Measurements from ENCODE around the gene C17orf67. TPM values are rescaled to one million over a fixed set of nuclear protein-coding genes. Genes with fewer than 3 reads are reported as not detected.

C17orf67 gene
- total RNA-seq, 1 experiment from 2014 or later = 1.0 TPM

DNA sequence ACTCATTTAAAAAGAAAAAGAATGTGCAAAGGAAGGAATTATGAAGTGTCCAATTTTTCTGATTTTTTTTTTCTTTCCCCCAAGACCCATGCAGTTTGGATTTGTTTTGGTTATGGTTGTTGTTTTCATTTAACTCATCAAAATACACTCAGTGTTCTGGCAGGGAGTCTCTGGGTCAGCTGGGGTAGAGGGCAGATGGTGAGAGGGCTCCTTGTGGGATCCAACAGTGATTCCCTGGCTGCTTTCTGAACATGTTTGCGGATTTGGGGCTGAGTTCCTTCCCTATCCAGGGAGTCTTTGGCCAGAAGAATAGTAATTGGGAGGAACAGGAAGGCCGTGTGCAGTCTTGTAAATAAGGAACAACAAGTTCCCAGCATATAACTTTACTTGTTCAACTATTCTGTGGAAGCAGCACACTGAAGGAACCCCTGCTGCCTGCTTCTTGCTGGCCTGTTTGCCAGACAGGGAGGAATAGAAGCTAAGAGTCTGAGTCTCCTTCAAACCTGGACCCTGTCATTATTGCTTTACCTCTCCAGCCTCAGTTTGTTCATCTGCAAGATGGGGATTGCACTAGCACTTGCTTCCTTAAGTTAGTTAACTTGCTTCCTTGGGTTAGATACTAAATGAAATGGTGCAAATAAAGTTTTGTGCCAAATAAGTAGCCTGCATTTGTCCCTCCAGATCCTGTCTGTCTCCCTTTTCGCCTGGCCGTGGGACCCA lies 32.1 kb downstream of the C17orf67 start:
- DNase-seq = no peak
- H3T11ph ChIP-seq (ENCODE audit: low read length) = no peak overlapping the region
- no peak overlapping the region for H2BK20ac ChIP-seq (ENCODE audit: low read depth, low read length, poor library complexity, severe bottlenecking)
- Mint-ChIP-seq H3K9me3 (no peaks in the 10 kb centered on the region; a peak in 1 of 5 replicates), H3K4me1 (peaks cover 7 to 15% of the 10 kb centered on the region in 2 experiments), H3K36me3 (ENCODE audit: insufficient read depth in 1 of 3, low read depth in 3 of 3) (no peaks in the 10 kb centered on the region), H3K4me3 (no peak overlapping the region), H3K27ac (no peak overlapping the region), H3K27me3 (ENCODE audit: low read depth) (no peaks in the 10 kb centered on the region; the same call in 1 of the 2 replicates)
- H4K8ac ChIP-seq (replicated peaks; ENCODE audit: insufficient read length, low read depth, low read length) = no peak overlapping the region
- no peak overlapping the region for H3K23ac ChIP-seq (ENCODE audit: insufficient read length, low read depth, low read length)
- no peaks in the 10 kb centered on the region for H4K20me1 ChIP-seq (ENCODE audit: control insufficient read depth, insufficient read depth, insufficient read length)
- no peak overlapping the region for H3K9ac ChIP-seq (ENCODE audit: extremely low read depth, insufficient read length, low read length)
- H3K56ac ChIP-seq (ENCODE audit: insufficient read length, low read depth, low read length) = no peak overlapping the region
- no peak overlapping the region for H3K14ac ChIP-seq (ENCODE audit: insufficient read depth, low read length)
- WGBS (ENCODE audit: extremely low coverage, insufficient read length, low lambda C conversion rate) = no CpG with 5 or more reads among the region's 4 CpGs
- H2AFZ ChIP-seq (ENCODE audit: low read length) = no peak overlapping the region
- no peaks in the 10 kb centered on the region for H3K27me3 ChIP-seq (ENCODE audit: insufficient read depth, low read length)
- no peak overlapping the region for H3K18ac ChIP-seq (ENCODE audit: insufficient read length, low read depth, low read length)
- H3K9me3 ChIP-seq (ENCODE audit: control insufficient read depth, low read depth, low read length) = no peaks in the 10 kb centered on the region
- H2AK5ac ChIP-seq (ENCODE audit: insufficient read length, low read length) = no peak overlapping the region
- no peak overlapping the region for H3K4me2 ChIP-seq (ENCODE audit: insufficient read depth, insufficient read length, low read length)
- H3K79me2 ChIP-seq (ENCODE audit: insufficient read depth, low read length) = no peaks in the 10 kb centered on the region
- no peak overlapping the region for H2BK120ac ChIP-seq (ENCODE audit: low read depth, low read length, poor library complexity, severe bottlenecking)
- no peaks in the 10 kb centered on the region for H3K79me1 ChIP-seq (ENCODE audit: insufficient read depth, low read depth, low read length, poor library complexity, severe bottlenecking)
- no peak overlapping the region for H2BK12ac ChIP-seq (ENCODE audit: insufficient read length, low read depth, low read length)
- TF ChIP-seq, protein P1, sequence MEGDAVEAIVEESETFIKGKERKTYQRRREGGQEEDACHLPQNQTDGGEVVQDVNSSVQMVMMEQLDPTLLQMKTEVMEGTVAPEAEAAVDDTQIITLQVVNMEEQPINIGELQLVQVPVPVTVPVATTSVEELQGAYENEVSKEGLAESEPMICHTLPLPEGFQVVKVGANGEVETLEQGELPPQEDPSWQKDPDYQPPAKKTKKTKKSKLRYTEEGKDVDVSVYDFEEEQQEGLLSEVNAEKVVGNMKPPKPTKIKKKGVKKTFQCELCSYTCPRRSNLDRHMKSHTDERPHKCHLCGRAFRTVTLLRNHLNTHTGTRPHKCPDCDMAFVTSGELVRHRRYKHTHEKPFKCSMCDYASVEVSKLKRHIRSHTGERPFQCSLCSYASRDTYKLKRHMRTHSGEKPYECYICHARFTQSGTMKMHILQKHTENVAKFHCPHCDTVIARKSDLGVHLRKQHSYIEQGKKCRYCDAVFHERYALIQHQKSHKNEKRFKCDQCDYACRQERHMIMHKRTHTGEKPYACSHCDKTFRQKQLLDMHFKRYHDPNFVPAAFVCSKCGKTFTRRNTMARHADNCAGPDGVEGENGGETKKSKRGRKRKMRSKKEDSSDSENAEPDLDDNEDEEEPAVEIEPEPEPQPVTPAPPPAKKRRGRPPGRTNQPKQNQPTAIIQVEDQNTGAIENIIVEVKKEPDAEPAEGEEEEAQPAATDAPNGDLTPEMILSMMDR (conservative IDR thresholded peaks at IDR 0.05) = no peak
- H2BK15ac ChIP-seq (ENCODE audit: low read depth, low read length) = no peak overlapping the region
- H2BK5ac ChIP-seq (ENCODE audit: insufficient read length, low read length) = no peak overlapping the region
- H4K91ac ChIP-seq (ENCODE audit: insufficient read length, low read depth, low read length) = no peak overlapping the region
- no peak overlapping the region for H3K27ac ChIP-seq (ENCODE audit: insufficient read length, low read depth, low read length)
- no peak overlapping the region for H3K4ac ChIP-seq (ENCODE audit: low read depth, low read length)
- peaks cover 2% of the 10 kb centered on the region; the same call in 1 of the 2 replicates for H3K4me1 ChIP-seq (ENCODE audit: insufficient read depth, low read length)
- no peak overlapping the region for H4K5ac ChIP-seq (ENCODE audit: insufficient read length, low read depth, low read length)
- H3K23me2 ChIP-seq (ENCODE audit: insufficient read length, low read depth, low read length, poor library complexity, severe bottlenecking) = no peaks in the 10 kb centered on the region

Measured in H9 (cell line).